NCI-H2227 (cell line): ENCODE results near the gene SNAPIN.
A peak's percentile ranks its signal among the peaks of the same experiment; 100 is the strongest.
"Not testable (repeated sequence)": the region's sequence is repeated elsewhere in the genome, so short reads cannot be mapped to it uniquely, and the experiment has no call there.

Experiments
- DNase-seq: peaks from one replicate; lab custom pipeline; 2025; ENCODE audit not compliant: unreplicated experiment; lab: John Stamatoyannopoulos, UW

Gene SNAPIN

GRCh38 chr1:153646672-153647345 lies 11.7 kb upstream of the SNAPIN start:
- no peak for DNase-seq

- no peak for DNase-seq
These were observed 11.2 kb upstream of the SNAPIN start for GRCh38 chr1:153647346-153647714.

- no peak for DNase-seq
These were observed 10.4 kb upstream of the SNAPIN start for GRCh38 chr1:153648000-153648643.

GRCh38 chr1:153649137-153649862 lies 9.2 kb upstream of the SNAPIN start:
- no peak for DNase-seq

GRCh38 chr1:153649863-153650235 lies 8.7 kb upstream of the SNAPIN start:
- no peak for DNase-seq

GRCh38 chr1:153651771-153652170 lies 6.7 kb upstream of the SNAPIN start:
- DNase-seq = no peak

GRCh38 chr1:153652805-153653500 lies 5.5 kb upstream of the SNAPIN start:
- DNase-seq = no peak

- DNase-seq = no peak
These were observed 3.2 kb upstream of the SNAPIN start for GRCh38 chr1:153655333-153655732.

GRCh38 chr1:153659175-153659534 lies 652 bp downstream of the SNAPIN start:
- no peak for DNase-seq

GRCh38 chr1:153659656-153660055 lies 1.2 kb downstream of the SNAPIN start:
- peak; percentile 9 for DNase-seq

- no peak for DNase-seq
These were observed 2.7 kb downstream of the SNAPIN start for GRCh38 chr1:153661111-153661708.

GRCh38 chr1:153662269-153662668 lies 3.8 kb downstream of the SNAPIN start:
- DNase-seq = no peak

GRCh38 chr1:153663211-153663610 lies 4.7 kb downstream of the SNAPIN start:
- DNase-seq = no peak

- DNase-seq = no peak
These were observed 8.9 kb downstream of the SNAPIN start for GRCh38 chr1:153667439-153667838.

GRCh38 chr1:153668672-153669071 lies 10.2 kb downstream of the SNAPIN start:
- not testable (repeated sequence) for DNase-seq

- no peak for DNase-seq
These were observed 11.1 kb downstream of the SNAPIN start for GRCh38 chr1:153669606-153670005.

GRCh38 chr1:153670257-153670858 lies 11.9 kb downstream of the SNAPIN start:
- DNase-seq = peak; percentile 51

GRCh38 chr1:153670859-153671627 lies 12.5 kb downstream of the SNAPIN start, which contains the start of gene ILF2:
Gene ILF2, minus strand, starts transcription at chr1:153670993. Its CDS starts 71 bp downstream, at chr1:153670922.
- peak; percentile 99 for DNase-seq

- peak; percentile 52 for DNase-seq
These were observed 13.3 kb downstream of the SNAPIN start for GRCh38 chr1:153671628-153672353.
